Measurements from ENCODE around the gene CRHBP.
"Not testable (repeated sequence)": the region's sequence is repeated elsewhere in the genome, so short reads cannot be mapped to it uniquely, and the experiment has no call there.

The CRHBP gene

GRCh38 chr5:76952795-76953536, at the start of gene CRHBP:
TSS of gene CRHBP (plus strand) at chr5:76953045. CDS start at chr5:76953135, 90 bp downstream.
- no peak for FAIRE-seq
- DNase-seq (ENCODE audit: insufficient read length, low spot score): no peak

- DNase-seq (ENCODE audit: insufficient read length, low spot score): no peak
- FAIRE-seq: no peak
Measured at GRCh38 chr5:76908166-76908565, 44.7 kb upstream of the CRHBP start.

- not testable (repeated sequence) for FAIRE-seq; DNase-seq (ENCODE audit: insufficient read length, low spot score)
Measured at GRCh38 chr5:76910344-76910933, 42.4 kb upstream of the CRHBP start.

- DNase-seq (ENCODE audit: insufficient read length, low spot score); FAIRE-seq: not testable (repeated sequence)
Measured at GRCh38 chr5:76914671-76915070, 38.2 kb upstream of the CRHBP start.

- DNase-seq (ENCODE audit: insufficient read length, low spot score): no peak
- no peak for FAIRE-seq
Measured at GRCh38 chr5:76918539-76918938, 34.3 kb upstream of the CRHBP start.

- DNase-seq (ENCODE audit: insufficient read length, low spot score): no peak
- no peak for FAIRE-seq
Measured at GRCh38 chr5:76920491-76920890, 32.4 kb upstream of the CRHBP start.

- no peak for FAIRE-seq
- no peak for DNase-seq (ENCODE audit: insufficient read length, low spot score)
Measured at GRCh38 chr5:76926329-76927105, 26.3 kb upstream of the CRHBP start.

- FAIRE-seq (no peak), DNase-seq (ENCODE audit: insufficient read length, low spot score) (no peak)
Measured at GRCh38 chr5:76927961-76928360, 24.9 kb upstream of the CRHBP start.

GRCh38 chr5:76930083-76930482, 22.8 kb upstream of the CRHBP start:
- DNase-seq (ENCODE audit: insufficient read length, low spot score) (no peak), FAIRE-seq (no peak)

GRCh38 chr5:76938177-76938576, 14.7 kb upstream of the CRHBP start:
- no peak for FAIRE-seq
- no peak for DNase-seq (ENCODE audit: insufficient read length, low spot score)

GRCh38 chr5:76941000-76941399, 11.8 kb upstream of the CRHBP start:
- FAIRE-seq (no peak), DNase-seq (ENCODE audit: insufficient read length, low spot score) (no peak)

GRCh38 chr5:76941442-76941841, 11.4 kb upstream of the CRHBP start:
- FAIRE-seq (no peak), DNase-seq (ENCODE audit: insufficient read length, low spot score) (no peak)

- FAIRE-seq (no peak), DNase-seq (ENCODE audit: insufficient read length, low spot score) (no peak)
Measured at GRCh38 chr5:76942581-76942980, 10.3 kb upstream of the CRHBP start.

GRCh38 chr5:76943006-76943405, 9.8 kb upstream of the CRHBP start:
- no peak for DNase-seq (ENCODE audit: insufficient read length, low spot score)
- no peak for FAIRE-seq

GRCh38 chr5:76944638-76945037, 8.2 kb upstream of the CRHBP start:
- FAIRE-seq (no peak), DNase-seq (ENCODE audit: insufficient read length, low spot score) (no peak)

- not testable (repeated sequence) for DNase-seq (ENCODE audit: insufficient read length, low spot score); FAIRE-seq
Measured at GRCh38 chr5:76945238-76945637, 7.6 kb upstream of the CRHBP start.

GRCh38 chr5:76946090-76946489, 6.8 kb upstream of the CRHBP start:
- no peak for DNase-seq (ENCODE audit: insufficient read length, low spot score)
- no peak for FAIRE-seq

- no peak for FAIRE-seq
- DNase-seq (ENCODE audit: insufficient read length, low spot score): no peak
Measured at GRCh38 chr5:76947082-76947503, 5.8 kb upstream of the CRHBP start.

- FAIRE-seq (no peak), DNase-seq (ENCODE audit: insufficient read length, low spot score) (no peak)
Measured at GRCh38 chr5:76953551-76954382, 922 bp downstream of the CRHBP start.

- no peak for FAIRE-seq
- DNase-seq (ENCODE audit: insufficient read length, low spot score): no peak
Measured at GRCh38 chr5:76954383-76954763, 1.5 kb downstream of the CRHBP start.

- FAIRE-seq (no peak), DNase-seq (ENCODE audit: insufficient read length, low spot score) (no peak)
Measured at GRCh38 chr5:76956033-76956432, 3.2 kb downstream of the CRHBP start.

Measured in GM19239 (cell line).